HG03108 (cell line): ENCODE results near the gene SKI.

Experiments
- ATAC-seq: cut with Tn5 transposase; IDR thresholded peaks from one replicate; pipeline ENCODE4 v1.9.1; 2021; ENCODE audit warnings: moderate library complexity; ENCODE audit not compliant: unreplicated experiment

SKI gene

DNA sequence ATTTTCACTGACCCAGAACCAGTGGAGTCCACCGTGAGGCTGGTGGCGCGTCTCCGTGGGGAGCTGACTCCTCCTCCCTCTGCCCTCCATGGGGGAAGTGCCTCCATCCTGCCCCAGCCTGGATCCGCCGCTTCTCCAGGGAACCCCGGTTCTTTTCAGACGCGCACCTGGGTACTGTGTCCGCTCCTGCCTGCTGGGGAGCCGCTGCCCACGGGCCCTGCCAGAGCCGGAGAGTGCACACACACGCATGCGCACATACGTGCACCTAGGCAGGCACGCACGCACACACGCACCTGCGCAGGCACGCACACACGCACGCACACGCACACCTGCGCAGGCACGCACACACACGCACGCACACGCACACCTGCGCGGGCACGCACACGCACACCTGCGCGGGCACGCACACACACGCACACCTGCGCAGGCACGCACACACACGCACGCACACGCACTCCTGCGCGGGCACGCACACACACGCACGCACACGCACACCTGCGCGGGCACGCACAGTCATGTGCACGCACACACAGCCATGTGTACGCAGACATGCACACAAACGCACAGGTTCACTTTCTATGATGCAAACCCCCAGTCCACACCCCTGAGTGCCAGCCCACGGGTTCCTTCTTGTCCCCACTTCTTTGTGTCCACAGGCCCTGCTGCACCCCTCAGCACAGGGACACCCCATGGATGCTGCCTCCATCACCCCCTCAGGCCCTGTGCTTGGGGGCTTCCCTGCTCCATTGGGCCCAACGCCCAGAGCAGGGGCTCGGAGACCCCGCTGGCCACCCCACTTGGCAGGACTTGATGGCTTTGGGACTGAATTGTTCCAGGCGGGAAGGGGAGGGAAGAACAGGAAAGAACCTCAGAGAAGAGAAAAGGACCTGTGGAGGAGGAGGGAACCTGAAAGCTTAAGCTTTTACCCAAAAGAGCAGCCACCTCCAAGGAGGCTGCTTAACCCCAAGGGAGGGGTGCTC lies 120.5 kb downstream of the SKI start:
- ATAC-seq = no peak

DNA sequence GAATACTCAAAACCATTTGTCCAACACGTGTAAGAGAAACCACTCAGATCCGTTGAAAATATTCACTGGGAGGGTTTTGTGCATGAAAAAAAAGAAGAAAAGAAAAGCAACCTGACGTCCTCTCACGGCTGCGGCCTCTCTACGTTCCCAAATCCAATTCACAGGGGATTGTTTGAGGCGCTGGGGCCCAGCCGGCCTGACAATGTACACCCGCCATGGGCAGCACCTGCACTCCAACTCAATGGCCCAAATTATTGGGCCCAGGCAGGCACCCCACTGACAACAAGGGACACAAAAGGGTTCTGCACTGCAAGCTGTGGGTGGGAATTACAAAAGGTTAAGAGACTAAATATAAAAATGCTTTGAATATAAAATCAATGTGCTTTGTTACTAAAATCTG lies 121.7 kb downstream of the SKI start:
- no peak for ATAC-seq

DNA sequence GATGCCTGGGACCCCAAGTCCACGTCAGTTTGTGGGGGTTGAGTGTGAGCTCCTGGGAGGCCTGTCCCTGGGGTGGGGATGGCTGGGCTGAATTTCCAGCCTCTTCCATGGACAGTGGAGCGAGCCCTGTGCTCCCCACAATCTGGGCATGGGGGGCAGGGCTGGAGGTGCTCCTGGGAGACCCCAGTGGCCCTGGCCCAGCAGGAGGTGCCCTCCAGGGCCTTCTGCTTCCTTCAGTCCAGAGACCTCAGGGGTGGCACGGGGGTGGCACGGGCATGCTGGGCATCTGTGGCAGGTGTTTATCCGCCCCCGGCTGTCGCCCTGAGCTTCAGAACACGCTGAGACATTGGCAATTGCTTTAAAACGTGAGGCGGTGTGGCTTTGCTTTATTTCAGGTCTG lies 122.4 kb downstream of the SKI start:
- no peak for ATAC-seq

DNA sequence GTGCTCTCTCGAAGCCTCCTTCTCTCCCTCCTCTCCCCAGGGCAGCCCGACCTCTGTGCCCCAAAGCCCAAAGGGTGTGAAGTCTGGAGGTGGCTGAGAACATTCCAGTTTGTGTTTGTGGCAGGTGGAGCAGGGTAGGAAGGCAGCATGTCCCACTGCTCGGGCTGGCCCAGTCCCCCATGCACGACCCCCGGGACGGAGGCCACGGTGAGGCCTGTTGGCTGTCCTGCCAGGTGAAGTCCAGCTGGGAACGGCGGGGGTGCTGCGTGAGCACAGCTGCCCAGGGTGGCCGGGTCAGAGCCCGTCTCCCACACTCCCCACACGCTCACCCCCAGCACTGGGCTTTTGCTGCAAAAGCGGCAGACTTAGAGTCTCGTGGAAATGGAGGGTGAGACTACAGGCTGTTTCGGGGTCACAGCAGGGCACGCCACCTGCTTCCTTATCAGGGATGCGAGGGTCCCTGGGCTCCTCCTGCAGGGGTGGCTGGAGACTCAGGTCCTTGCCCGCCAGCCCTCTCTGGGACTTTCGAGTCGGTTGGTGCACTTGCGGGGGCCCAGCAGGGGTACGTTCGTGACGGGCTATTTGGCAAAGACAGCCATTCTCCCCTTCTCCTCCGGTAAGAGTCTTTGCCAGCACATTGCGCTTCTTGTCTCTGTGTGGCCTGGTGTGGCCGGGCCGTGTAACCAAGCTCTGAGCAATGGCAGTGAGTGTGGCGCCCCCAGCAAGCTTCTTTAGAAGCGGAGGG lies 123.0 kb downstream of the SKI start:
- ATAC-seq = no peak

DNA sequence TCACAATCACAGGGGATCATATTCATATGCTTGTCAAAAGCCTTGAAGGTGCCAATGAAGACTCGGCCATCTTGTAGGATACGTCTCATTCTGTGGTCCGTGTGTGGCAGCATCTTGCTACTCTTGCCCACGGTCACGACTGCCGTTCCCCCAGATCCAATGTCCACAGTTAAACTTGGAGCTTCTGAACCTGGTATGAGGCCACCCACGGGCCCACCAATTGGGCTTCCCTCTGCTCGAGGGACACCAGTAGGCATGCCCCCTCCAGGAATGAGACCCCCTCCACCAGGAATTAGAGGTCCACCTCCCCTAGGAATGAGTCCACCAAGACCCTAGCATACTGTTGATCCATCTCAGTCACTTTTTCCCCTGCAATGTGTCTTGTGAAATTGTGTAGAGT lies 123.6 kb downstream of the SKI start:
- ATAC-seq = no peak

DNA sequence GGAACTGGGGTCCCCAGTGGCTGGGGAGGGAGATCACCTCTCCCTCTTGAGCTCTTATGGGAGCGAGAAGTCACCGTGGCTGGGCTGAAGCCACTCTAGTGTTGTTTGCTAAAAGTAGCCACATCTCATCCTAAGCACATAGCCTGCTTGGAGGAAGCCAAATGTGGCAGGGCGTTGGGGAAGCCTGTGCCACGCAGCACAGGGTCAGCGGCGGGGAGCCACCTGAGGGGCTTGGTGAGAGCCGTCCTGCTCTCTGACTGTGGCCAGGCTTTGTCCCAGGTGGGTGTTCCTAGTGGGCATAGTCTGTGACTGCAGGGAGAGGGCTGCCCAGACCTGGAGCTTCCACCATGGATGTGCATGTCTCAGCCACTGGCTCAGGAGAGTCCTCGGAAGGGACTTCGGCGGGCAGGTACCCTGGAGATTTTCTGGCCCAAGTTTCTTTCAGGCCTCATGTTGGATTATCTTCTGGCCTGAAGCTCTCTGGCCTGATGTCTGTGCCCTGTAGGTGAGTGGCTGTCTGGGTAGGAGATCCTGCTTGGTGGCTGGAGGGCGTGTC lies 124.3 kb downstream of the SKI start:
- no peak for ATAC-seq

DNA sequence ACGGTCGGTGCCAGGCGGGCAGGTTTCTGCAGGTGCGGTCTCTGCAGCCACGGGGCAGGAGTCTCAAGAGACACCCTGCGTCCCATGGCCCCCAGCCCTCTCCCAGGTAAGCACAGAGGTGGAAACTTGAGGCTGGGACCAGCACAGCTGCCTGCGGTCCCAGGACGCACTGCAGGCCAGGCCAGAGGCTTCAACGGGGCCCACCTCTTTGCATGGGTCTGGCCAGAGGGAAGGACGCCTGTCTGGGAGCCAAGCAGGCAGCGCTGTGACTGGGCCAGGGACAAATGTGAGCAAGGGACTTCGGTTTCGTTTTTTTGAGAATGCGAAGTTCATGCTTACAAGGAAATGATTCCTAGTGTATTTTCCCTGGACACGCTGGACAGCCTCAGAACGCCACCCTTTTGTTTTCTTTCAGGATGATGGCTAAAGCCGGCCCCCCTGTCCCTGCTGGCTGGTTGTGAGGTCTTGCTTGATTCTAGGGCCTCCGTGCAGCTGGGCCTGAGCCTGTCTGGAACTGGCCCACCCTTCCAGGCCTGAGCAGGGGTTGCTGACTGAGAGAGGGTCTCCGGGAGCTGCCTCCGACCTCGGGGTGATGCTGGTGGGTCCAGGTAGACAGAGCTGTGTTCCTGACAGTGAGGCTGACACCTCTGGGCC lies 124.9 kb downstream of the SKI start:
- no peak for ATAC-seq

DNA sequence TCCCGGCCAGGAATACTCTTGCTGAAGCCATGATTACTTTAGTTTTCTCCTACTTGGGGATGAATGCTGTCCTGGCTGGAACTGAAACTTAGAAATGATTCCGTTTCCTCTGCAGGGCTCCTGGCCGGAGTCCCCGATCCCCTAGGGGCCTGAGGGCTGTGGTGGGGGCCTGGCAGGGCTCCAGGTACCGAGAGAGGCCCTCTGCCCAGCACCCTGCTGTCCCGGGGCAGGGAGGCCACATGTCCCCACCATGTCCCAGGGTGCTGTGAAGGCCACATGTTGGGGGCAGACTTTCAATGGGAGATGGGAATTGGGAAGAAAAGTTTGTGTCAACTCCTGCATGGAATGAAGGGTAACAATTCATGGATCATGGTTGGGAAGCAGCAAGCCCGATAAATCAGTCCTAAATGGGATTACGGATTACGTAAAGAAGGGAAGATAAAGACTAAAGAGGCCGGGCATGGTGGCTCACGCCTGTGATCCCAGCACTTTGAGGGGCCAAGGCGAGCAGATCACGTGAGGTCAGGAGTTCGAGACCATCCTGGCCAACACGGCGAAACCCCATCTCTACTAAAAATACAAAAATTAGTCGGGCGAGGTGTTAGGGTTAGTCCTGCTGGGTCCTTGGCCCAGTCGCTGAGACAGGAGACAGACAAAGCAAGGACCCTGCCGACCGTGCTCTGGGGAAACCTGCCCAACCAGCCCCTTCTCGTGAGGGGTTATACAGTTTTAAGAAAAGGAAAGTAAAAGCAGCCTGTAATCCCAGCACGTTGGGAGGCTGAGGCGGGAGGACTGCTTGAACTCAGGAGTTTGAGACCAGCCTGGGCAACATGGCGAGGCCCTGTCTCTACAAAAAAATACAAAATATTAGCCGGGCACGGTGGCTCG lies 125.7 kb downstream of the SKI start:
- no peak for ATAC-seq

DNA sequence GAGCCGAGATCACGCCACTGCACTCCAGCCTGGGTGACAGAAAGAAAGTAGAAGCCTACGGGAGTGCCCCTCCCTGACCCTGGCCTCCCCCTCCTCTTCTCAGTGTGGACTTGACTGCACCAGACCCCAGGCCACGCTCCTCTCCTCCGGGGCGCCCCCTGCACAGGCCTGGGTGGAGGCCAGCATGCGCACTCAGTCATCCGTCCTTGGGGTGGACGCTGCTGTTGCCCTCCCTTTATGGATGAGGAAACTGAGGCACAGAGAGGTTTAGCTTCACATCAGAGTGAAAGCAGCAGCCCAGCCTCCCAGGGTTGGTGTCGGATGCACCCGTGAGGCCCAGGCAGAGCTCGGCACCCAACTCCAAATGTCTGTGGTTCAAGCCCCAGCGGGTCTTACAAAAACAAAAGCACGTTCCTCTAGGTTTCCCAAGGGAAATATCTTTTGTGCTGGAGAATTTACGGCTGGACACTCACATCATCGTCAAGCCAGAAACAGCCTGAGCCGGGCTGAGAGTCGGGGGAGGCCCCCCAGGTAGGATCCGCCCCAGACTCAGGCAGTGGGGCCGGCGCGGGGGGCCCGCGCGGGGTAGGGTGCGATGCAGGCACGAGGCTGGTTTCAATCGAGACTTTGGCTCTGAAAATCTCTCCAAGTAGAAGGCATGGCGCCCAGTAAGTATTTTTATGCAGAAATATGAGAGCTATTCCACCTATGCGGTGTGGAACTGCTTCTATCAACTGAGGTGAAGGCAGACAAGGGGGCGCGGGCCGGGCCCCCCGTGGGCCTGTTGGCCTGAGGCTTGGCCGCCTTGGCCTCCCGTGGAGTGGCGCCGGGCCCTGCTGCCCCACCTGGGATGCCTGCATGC lies 126.6 kb downstream of the SKI start:
- no peak for ATAC-seq

DNA sequence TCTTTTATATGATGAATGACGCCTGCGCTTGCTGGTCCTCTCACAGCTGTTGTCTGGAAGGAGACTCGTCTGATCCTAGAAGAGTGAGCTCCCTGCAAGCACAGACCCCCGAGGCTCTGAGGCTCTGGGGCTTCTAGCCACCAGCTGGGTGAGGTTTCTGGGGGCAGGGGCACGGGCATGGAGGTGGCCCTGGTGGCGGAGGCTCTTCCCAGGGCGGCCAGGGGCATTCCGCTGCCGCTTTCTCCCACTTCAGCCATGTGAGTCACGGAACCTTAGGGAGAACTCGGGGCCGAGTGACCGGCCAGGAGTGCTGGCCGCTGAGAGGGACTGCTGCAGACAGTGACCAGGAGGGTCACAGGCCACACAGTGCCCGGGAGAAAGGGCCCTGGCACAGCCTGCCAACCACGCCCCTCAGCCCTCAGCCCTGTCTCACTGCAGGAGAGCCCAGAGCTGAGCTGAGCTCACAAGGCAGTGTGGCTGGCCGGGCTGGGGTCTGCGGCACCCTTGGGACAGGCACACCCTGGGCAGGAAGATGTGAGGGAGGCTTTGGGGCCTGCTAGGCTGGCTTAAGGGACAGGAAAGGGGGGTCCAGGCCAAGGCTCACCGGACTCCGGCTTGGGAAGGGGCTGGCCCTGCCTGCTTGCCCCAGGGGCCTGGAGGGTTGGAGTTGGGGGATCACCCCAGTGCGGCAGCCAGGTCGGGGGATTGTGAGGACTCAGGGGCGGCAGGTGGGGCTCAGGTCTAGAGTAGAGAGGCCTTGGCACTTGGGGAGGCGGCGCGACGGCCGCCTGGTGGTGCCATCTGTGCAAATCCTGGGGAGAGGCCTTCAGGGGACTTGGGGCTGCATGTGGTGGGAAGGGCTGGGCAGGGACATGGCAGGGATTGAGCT lies 127.5 kb downstream of the SKI start:
- ATAC-seq = no peak

DNA sequence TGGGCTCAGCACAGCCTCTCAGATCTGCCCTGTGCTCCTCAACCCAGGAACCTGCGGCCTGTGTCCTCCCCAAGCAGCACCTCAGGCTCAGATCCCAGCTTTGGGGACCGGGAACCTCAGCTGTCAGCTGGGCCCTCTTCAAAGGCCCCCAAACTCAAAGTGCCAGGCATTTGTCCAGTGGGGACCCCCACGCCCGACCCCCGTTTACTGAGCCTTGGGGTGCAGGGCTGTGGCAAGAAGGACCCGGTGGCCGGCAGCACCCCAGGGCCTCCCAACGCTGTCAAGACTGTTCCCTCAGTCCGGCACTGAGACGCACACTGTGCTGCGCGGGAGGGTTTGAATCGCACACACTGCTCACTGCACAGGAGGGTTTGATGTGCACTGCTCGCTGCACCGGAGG lies 128.3 kb downstream of the SKI start:
- no peak for ATAC-seq

DNA sequence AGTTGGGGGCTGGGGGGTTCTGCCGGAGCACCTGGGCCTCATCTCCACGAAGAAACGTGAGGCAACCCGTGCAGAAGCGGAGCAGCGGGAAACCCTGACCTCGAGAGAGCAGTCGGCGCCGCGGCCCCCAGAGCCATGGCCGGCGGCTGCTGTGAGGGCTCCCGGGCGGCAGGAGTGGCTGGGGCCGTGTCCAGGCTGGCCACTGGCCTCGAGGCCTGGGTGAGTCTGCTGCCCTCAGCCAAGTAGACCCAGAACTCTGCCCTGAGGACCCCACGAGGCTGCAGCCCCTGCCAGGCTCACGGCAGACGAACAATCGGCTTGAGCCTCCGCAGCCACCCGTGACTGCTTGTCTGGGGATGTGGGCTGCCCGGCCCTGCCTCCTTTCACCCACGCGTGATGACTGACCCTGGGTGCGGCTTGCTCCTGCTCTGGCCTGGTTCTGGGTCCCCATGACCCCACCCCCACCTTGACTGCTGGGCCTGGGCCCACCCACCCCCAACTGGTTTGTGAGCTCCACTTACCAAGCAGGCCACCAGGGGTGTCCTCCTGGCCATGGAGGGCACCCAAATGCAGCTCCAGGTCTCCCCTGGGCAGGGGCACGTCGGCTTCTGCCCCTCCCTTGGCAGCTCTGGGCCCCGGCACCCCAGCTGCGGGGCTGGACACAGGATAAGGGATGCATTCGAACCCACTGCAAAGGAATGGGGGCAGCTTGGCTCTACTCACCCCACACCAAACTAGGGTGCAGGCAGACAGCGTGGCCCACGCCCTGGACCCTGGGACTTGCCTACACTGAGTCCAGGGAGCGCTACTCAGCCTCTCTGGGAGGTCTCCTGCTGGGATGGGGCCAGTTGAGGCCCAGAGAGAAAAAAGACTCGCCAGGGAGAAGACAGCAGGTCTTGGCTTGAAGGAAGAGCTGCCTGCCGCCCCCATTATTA lies 129.1 kb downstream of the SKI start:
- no peak for ATAC-seq

DNA sequence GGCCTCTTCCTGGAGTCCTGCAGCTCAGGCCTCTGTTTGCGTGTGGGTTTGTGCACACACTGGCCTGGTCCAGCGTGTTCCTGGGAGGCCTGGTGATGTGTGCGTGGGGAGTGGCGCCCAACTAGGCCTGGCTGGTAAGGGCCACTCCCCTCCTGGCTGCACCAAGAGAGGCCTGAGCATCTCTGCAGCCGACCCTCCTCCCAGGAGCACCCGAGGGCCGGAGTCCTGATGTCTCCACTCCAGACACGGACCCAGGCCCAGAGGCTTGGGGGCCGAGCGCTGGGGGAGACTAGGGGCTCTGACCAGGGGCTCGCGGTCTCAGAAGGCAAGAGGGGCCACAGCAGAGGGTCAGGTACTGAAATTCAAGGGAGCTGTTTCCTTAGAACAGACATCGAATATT lies 130.0 kb downstream of the SKI start:
- no peak for ATAC-seq

DNA sequence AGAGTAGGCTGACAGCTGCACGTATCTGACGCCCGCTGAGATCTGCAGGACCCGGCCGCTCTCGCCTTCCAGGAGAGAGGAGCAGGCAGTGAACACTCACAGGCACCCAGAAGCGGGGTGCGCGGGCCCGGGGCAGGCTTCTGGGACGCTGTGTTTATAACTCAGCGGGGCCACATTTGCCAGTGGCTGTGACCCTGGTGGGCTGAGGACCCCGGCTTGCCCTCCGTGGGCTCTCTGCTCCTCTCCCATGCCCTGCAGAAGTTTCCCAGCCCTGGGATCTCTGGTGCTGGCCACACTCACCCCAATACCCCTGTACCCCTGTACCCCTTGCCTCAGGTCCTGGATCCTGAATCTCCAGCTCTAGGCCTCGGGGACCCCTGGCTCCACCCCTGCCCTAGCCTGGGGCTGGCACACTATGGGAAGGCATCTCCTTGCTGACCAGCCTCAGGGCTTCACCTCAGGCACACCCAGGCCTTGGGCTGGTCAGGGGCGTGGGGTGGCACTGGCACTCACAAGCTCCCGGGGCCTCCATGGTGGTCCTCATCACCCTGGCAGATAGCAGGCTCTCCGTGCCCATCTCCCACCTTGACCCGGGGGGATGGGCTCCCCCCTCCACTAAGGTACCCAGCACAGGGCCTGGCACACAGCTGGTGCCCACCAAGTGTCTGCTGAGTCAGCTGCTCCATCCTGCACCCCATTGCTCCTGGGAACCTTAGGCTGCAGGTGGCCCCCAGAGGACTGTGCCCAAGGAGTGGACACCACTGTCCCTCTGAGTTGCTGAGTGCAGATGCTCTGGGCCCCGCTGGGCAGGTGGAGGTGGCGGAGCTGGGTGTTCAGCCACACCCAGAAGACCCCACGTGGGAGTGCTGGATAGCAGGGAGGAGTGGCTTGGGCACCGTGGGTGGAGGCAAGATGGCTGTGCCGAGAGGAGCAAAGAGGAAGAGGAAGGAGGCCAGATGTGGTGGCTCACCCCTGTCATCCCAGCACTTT lies 130.8 kb downstream of the SKI start:
- no peak for ATAC-seq
